Activated T-helper 9 cell treated with anti-CD3 and anti-CD28 coated beads, Interleukin-2, amount 50 U/mL, for 16 hours (primary cell): ENCODE results near the gene TFEB.

Experiments used
- DNase-seq: peaks from one replicate; pipeline ENCODE4 v3.0.0-alpha.2; 2020; ENCODE audit warnings: low read depth

TFEB gene

DNA sequence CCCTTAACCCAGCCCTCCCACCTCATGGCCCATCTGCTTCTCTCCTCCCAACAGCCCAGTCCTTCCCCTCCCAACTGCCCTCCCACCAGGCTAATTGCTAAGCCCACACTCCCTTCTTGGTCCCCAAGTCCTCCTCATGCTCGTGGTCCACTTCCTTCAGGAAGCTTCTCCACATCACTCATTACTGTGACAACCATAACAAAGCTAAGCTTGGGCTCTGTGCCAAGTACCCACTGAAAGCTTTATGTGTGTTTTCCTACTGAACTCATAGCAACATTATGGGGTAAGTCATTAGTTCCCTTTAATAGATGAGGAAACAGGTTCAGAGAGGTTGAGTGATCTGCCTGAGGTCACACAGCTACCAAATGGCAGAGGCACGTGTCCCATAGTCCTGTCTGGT, 28.1 kb upstream of the TFEB start:
- no peak for DNase-seq

DNA sequence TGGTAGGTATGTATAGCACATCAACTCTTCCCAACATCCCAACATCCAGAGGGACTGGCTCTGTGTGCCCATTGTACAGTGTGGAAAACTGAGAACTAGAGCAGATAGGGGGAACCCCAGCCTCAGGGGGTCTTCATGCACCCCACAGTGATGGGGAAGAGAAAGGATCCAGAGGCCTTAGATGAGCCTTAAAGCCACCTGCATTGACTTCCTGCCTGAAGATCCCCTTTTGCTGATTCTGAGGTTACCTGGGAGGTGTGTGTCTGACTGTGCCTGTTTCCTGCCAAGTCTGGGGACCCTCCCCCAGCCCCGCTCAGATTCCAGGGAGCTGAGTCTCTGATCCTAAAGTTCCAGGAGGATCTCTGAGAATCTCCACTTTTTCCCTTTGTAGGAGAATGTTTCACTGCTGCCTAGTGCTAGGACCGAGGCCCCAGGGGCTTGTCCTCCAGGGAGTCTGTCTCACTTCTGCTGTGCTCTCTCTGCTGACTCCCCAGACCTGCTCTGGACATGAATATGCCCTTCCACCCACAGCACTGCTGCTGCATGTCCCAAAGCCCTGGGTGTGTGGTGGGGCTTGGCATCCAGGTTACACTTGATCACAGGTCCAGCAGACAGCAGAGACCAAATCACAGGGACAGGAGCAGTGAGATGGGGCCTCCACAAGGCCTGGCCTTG, 24.6 kb upstream of the TFEB start:
- no peak for DNase-seq

DNA sequence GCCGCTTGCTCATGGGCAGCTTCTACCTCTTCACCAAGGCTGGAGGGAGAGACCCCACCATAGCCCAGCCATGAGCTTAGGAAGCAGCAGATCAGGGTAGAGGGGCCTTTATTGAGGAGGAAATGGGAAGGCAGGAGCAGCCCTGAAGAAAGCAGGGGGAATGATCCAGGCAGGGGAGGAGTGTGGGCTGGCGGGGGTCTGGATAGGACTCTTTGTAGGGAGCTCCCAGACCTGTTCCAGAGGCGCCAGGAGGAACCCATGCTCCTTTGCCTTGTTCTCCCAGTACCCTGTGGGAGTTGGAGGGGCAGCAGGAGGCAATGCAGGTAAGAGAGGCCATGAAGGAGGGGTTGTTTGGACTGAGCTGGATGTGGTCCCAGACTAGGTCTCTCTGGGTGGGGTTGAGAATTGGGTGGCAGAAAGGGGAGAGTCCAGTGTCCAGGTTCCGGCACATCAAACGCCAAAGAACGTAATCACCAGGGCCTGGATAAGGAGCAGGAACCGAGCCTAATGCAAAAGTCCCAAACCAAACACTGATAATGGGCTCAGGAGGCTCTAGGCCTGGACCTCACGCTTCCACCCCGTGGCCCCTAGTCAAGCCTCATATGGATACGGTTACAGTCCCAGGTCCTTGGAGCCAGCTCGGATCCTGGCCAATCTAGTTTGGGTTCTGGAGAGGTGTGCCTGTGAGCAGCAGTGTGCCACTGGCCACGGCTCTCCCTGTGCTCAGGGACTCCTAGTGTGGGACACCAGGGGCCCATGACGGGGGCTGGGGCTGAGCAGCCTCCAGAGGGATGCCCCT, 23.9 kb upstream of the TFEB start:
- no peak for DNase-seq

DNA sequence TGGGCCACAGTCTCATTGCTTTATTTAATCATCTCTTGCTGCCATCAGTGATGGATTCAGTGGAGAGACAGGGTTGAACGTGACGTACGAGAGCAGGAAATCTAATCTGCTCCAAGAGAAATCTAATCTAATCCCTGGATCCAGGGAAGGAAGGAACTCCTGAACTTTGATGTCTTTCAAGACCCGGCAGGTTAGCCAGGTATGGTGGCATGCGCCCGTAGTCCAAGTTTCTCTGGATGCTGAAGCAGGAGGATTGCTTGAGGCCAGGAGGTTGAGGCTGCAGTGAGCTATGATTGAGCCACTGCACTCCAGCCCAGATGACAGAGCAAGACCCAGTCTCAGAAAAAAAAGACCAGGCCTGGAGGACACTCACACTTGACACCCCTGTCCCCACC, 23.2 kb upstream of the TFEB start:
- DNase-seq, result no peak

DNA sequence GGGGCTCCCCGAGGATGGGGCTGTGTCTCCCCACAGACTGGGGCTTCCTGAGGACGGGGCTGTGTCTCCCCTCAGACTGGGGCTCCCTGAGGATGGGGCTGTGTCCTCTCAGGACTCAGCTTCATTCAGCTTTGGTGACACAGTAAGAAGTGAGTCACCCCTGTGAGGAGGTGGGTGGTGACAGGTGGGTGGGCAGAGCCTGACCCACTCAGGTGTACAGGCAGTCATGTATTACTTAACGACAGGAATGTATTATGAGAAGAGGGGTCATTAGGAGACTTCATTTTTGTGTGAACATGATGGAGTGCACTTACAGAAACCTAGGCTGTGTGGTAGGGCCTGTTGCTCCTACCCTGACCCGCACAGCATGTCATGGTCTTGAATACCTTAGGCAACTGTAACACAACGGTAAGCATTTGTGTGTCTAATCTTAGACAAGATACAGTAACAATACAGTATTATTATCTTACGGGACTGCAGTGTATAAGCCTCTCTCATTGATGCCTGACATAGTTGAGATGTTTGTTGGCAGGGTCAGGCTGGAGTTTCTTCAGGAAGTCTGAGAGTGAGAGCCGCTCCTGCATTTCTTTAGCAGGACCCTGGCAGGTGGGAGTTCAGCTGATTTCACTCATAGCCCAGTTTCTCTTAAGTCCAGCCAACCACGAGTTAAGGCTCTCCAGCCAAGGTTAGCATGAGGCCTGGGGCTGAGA, 22.7 kb upstream of the TFEB start:
- DNase-seq, result no peak

DNA sequence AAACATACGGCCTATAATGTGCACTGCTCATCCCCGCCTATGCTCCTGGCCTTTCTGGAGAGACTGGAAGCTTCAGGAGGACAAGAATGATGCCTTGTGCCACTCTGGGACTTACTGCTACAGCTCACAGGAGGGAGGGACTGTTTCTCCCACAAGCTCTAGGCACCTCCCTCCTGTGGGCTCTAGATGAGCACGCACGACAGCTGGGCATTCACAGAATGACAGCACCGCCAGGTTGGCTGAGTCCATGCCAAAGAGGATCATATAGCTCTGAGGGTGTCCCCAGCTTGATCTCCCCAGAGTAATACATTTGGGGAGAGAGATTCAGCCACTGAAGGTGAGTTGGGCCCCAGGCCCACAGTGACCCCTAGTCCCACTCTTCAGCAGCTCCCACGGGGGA, 21.9 kb upstream of the TFEB start:
- no peak for DNase-seq

DNA sequence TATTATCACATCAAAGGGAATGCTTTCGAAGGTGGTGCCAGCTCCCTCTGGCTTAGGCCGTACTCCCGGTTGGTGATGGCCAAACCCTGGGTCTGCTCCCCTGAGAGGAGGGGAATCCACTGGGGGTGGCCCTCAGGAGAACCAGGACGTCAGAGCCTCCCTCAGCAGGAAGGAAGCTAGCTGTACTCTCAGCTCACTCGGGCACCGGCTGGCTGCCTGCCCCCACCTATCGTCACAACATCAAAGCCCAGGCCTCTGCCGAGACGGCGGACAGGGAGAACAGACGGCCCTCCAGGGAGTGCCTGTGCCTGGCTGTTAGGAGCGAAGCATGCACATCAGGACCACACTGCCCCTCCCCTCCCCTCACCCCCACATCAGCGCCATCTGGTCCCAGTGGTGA, 20.9 kb upstream of the TFEB start:
- no peak for DNase-seq

DNA sequence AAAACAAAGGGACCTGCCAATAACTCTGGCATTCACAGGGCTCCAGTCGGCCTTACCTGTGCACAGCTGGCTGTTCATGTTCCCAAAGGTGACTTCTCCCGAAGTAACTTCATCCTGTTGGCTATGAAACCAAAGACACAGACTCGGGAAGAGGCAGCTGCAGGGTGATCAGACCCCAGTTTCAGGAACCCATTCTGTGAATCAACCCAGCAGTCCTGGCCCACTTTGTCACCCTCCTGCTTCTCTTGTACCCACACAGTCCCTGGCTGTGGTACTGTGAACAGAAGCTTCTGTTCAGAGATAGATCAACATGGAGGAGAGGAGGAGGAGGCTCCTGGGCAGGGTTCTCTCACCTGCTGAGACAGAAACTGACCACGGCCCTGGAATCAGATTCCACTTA, 20.5 kb upstream of the TFEB start:
- DNase-seq, result no peak

DNA sequence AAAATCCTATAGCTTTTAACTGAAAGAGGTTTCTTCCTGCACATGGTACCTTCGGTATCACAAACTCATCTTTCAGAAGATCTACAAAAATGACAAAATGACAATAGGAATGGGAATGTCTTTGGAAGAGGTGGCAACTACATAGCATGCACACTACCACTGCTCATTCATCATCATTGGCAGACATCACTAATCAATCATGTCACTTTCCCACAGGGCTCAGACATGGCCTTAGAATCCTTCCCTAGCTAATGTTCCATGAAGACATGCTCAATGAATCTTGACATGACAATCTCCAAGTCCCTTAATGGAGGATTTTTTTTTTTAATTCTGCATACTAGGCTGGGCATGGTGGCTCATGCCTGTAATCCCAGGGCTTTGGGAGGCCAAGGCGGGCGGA, 15.0 kb upstream of the TFEB start:
- no peak for DNase-seq

DNA sequence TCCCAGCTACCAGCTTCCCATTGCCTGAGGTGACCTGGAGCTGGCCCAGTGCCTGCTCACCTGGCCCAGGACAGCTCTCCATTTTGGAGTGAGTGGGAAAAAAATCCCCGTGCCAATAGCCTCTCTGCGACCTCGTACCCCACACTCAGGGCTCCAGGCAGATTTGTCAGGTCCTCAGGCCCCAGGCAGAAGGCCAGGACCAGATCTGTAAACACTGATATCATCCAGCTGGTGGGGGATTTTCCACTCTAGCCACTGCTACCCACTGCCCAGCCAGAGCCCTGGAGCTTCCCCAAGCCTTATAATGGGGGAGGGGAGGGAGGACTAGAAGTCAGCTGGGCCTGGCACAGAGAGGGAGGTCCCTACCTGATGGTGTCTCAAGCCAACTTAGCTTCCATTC, 13.1 kb upstream of the TFEB start:
- no peak for DNase-seq

DNA sequence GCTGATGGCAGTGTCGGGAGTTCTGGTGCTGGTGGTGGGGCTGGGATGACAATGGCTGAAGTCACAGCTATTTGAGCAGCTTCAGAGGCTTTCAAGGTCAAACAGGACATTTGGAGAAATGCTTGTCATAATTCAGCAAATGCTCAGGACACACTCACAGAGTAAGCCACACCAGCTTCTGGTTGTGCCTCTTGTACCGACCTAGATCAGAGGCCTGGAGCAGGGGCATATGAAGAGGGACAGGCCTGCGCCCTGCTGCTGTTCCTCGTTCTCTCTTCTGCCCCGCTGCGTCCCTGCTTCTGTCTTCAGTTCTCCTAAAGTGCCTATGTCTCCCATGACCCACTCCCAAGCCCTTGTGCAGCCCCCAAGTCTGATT, 12.7 kb upstream of the TFEB start:
- no peak for DNase-seq

DNA sequence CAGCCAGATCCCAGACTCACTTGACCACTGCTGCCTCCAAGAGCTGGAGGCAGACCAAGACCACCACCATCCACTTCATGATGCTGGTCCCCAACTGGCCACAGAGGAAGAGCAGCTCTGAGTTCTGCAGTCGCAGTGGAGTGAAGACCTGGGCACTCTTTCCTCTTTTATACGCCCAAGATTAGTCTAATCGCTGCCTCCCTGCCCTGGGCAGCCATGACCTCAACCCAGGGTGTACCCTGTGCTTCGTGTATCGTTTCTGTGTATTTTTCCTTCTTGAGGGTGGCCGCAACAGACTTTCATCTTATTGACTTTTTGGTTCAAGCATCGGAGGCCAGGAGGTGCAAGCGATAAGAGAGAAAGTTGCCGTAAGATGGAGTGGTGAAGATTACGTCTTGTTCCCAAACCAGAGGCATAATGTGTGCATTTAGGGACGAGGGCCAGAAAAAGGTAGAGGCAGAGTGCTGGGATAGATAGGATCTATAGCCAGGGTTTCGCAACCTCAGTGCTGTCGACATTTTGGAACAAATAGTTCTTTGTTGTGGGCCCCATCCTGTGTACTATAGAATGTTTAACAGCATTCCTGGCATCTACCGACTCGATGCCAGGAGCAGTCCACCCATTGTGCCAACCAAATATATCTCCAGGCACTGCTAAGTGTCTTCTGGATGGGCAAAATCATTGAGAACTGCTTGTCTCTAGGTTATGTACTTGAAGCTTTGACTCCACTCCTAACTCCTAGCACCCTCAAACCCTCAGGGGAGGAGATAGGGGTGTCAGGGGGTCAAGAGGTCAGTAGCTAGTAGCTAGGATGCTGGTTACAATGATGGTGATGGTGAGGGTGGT, 12.1 kb upstream of the TFEB start, which contains the start of gene PGC:
Gene PGC, minus strand, starts transcription at position 142 of the 846 bp plus-strand sequence. Its CDS starts 63 bp downstream, at position 79.
- no peak for DNase-seq

DNA sequence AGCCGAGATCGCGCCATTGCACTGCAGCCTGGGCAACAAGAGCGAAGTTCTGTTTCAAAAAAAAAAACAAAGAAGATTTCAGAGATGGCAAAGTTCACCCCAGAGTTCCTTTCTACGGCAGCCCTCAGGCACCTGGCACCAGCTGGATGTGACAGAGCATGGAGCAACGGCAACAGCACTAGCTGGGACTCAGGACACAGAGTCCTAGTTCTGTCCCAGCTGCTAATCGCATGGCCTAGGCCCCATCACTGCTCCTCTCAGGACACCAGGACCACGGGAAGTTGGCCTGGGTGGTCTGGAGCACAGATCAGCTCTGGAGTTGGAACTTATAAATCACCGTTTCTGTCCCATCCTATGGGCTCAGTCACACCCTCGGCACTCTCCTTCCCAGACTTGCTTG, 10.7 kb upstream of the TFEB start:
- no peak for DNase-seq

DNA sequence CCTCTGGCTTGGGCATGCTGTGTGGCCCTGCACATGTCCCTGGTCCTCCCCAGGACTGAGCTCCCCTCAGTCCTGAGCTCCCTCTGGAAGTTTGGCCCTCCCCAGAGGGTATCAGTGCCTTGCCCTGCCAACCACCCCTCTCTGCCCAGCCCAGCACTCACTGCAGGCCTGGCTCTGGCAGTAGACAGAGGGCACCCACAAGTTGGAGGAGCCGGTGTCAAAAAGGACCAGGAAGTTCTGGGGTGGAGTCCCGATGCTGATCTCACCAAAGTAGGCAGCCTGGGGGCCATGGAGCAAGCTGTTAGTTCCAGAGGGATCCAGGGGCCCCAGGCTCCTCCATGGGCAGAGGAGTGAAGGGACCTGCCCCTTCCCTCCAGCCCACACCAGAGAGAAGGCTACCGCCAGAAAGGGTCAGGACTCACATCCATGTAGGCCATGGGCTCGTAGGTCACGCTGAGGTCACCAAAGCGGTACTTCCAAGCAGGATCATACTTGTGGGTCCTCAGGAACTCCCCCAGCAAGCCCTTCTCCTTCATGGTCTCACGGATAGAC, 8.9 kb upstream of the TFEB start:
- no peak for DNase-seq

DNA sequence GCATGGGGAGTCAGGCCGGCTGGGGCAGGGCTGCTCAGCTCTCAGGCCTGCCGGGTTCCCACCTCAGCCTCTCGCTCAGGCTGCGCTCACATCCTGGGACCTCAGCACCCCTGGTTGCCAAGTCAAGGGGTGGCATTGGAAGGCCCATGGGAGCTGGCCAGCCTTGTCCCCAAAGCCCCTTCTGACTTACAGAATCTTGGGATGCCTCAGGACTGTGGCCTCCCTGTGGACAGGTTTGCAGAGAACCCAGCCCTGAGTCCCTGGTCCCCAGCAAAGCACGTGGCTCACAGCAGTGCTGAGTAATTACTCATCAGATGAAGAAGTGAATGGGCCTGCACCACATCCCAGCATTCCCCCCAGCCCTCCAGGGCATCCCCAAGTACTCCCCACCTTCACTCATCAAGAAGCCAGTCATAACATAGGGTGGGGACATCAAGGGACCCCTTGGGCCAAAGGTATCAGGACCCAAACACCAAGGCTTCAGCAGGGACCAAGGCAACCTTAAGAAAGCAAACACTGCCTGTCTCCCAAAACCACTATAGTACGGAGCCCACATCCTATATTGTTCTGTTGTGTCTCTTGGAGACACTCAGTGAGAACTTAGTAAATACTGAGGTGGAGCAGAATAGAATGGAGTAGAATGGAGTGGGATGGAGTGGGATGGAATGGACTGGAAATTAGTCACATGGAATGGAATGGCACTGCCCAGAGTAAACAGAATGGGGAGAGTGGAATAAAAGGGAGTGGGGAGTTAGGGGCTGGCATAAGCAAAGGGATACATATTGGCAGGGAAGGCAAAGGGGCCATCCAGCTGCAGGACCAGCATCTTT, 8.2 kb upstream of the TFEB start:
- DNase-seq, result no peak

DNA sequence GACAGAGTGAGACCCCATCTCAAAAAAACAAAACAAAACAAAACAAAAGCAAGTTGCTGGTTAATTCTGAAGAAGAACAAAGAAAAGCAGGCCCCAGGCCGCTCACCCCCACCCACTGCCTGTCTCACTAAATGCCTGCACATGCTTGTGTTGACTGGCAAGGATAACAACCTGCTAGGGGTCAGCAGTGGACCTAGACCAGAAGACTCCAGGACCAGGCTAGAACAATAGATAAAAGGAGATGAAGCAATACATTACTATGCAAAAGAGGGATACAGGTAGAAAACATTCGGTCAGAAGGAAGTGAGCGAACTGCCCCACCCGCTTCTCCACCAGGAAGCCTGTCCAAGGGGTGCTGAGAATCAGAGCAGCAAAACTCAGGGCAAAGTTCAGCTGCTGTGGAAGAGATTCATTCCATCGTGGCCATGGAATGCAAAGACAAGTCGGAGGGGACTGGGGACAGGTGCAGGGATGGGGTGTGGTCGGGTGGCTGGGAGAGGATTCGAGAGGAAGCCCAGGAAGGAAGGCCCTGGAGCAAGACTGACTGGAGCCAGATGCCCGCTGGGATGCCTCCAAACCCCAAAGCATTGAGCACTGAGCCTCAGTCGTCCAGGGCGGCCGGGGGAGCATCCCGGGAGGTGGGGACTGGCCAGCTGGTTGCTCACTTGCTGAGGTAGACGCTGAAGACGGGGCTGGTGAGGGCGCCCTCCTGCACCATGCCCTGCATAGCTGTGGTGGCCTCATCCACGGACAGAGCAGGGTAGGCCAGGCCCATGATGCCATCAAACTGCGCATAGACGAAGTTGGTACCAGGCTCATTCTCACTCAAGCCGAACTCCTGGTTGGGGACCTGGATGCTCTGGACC, 6.5 kb upstream of the TFEB start:
- no peak for DNase-seq

DNA sequence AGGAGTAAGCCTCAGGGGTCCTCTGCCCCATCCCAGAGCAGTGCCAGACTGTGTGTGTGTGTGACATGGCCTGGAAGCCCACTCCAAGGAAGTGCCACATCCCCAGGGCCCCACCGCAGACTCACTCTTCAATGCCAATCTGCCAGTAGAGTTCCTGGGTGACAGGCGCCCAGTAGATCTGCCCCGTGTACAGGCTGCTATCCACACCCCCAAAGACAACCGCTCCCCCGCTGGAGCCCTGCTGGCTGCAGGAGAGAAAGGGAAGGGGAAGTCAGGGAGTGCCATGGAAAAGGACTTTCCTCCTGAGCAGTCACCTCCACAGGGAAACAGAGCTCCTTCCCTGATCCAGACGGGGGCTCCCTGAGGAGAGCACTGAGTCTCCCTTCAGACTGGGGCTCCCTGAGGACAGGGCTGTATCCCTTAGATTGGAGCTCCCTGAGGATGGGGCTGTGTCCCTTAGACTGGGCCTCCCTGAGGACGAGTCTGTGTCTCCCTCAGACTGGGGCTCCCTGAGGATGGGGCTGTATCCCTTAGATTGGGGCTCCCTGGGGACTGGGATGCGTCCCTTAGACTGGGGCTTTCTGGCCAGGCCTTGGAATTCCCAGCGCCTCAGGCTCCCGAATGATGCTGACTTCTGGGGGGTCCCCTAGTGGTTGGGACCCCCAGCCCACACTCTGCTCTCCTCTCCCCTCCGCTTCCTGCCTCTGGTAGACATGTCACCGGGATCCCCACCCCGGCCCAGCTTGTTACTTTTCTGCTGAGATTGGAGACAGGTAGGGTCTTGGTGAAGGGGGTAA, 5.2 kb upstream of the TFEB start:
- no peak for DNase-seq

DNA sequence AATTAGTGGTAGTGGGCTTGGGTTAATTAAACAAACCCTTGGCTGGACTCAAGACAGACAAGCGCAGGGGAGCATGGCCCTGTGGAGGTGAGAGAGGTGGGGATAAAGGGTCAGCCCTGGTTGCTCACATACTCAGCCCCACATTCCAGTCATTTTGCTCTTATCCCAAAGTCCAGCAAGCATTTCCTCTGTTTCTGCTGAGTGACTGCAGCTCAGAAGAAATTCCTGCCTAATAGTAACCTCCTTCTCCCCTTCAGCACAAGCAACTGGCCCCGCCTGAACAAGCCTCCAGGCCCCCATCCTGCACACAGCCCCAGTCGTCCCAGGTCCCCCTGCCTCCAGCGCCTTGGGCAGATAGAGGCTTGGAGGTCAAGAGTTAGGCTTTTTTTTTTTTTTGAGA, 3.6 kb upstream of the TFEB start:
- no peak for DNase-seq

DNA sequence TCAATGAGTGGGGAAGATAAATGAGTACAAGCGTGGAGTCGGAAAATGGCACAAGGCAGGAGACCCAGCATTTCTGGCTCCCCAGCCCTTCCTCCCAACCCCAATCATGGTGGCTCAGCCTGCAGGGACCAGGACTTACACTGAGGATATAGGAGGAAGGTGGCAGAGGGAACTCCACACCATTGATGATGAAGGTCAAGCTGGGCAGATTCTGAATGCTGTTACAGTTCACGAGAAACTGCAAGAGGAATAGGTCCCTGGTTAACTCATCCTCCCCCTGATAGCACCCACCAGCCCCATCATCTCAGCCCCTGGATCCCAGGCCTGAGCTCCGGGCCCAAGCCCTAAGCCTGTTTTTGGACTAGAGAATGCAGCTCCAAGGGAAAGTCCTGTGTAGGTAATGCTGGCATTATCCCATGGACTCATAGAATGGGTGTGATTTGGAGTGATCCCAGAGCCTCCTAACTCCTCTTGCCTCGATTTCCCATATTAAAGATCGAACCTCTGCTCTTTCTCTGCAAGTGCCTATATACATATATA, 2.3 kb upstream of the TFEB start:
- DNase-seq, result no peak
